CD4-positive, alpha-beta T cell (primary cell): Measurements from ENCODE around the gene YBX2. TPM values are rescaled to one million over a fixed set of nuclear protein-coding genes. Genes with fewer than 3 reads are reported as not detected.
A peak's percentile ranks its signal among the peaks of the same experiment; 100 is the strongest.

Source experiments
- ATAC-seq: fragments of 200-7000 bp; cut with Tn5 transposase; one replicate; pipeline ENCODE4 v1.10.0; 2022; ENCODE audit warnings: mild to moderate bottlenecking; ENCODE audit not compliant: poor library complexity
- CTCF ChIA-PET: fragments of 350-600 bp; sonication (Branson Sonifier 250); formaldehyde crosslinking; loops from one replicate; lab custom pipeline; 2021; ENCODE audit warnings: antibody characterized with exemption, inconsistent platforms; lab: Charles Lee
- POLR2A ChIA-PET: fragments of 350-600 bp; sonication (Branson Sonifier 250); formaldehyde crosslinking; loops from one replicate; lab custom pipeline; 2021; ENCODE audit warnings: antibody characterized with exemption, inconsistent platforms; lab: Charles Lee
- DNase-seq, 14 experiments: peaks; one replicate each; pipeline ENCODE4 v3.0.0-alpha.2; 2013 to 2020; ENCODE audit warnings: mixed read lengths in 2 of 14
- H3K27ac ChIP-seq, 2 donors: one replicate each; pipeline versions ENCODE4 v1.5.1 to v1.7.0; 2013; ENCODE audit warnings: low read length in 2 of 2, low read depth in 1 of 2, mild to moderate bottlenecking in 1 of 2
- H3K27me3 ChIP-seq, 2 experiments: 1 replicate in 1 of 2; 2 replicates in 1 of 2; pipeline versions ENCODE4 v1.6.1 to v1.7.0; 2013; ENCODE audit warnings: low read length in 2 of 2, control low read depth in 1 of 2, mild to moderate bottlenecking in 1 of 2, moderate library complexity in 1 of 2; ENCODE audit not compliant: insufficient read depth in 2 of 2, control insufficient read depth in 1 of 2
- H3K36me3 ChIP-seq: one replicate; pipeline ENCODE4 v1.6.1; 2013; ENCODE audit warnings: low read length, control low read depth; ENCODE audit not compliant: insufficient read depth
- H3K4me1 ChIP-seq: one replicate; pipeline ENCODE4 v1.6.1; 2013; ENCODE audit warnings: low read length, control low read depth; ENCODE audit not compliant: insufficient read depth
- H3K4me3 ChIP-seq: one replicate; pipeline ENCODE4 v1.5.1; 2013; ENCODE audit warnings: mild to moderate bottlenecking, low read length, moderate library complexity
- H3K9me3 ChIP-seq, 2 experiments: 1 replicate in 1 of 2; 2 replicates in 1 of 2; pipeline versions ENCODE4 v1.6.1 to v1.7.0; 2013; ENCODE audit warnings: low read length in 2 of 2, mild to moderate bottlenecking in 2 of 2, control low read depth in 1 of 2, moderate library complexity in 1 of 2; ENCODE audit not compliant: control insufficient read depth in 1 of 2, insufficient read depth in 1 of 2
- H3K27ac Mint-ChIP-seq: one replicate; pipeline ENCODE4 v1.8.0; 2020; ENCODE audit warnings: mixed read lengths
- H3K27me3 Mint-ChIP-seq: one replicate; pipeline ENCODE4 v1.8.0; 2021; ENCODE audit warnings: mixed read lengths
- H3K36me3 Mint-ChIP-seq: one replicate; pipeline ENCODE4 v1.8.0; 2021; ENCODE audit warnings: low read depth, mixed read lengths
- H3K4me1 Mint-ChIP-seq: one replicate; pipeline ENCODE4 v1.8.0; 2021; ENCODE audit warnings: low read depth, mixed read lengths
- H3K4me3 Mint-ChIP-seq: one replicate; pipeline ENCODE4 v1.8.0; 2020; ENCODE audit warnings: mild to moderate bottlenecking, mixed read lengths
- H3K9me3 Mint-ChIP-seq: one replicate; pipeline ENCODE4 v1.8.0; 2020; ENCODE audit warnings: mixed read lengths
- intact Hi-C, 2 experiments: fragments of 100-400 bp; cut with DNase I in 1 of 2; cut with micrococcal nuclease in 1 of 2; formaldehyde crosslinking; loops; one replicate each; pipeline versions ENCODE4 v1.15.1 to v1.9.0; 2023 to 2025; cut with DNase I, micrococcal nuclease
- total RNA-seq, 174 experiments: library from RNA in 2 of 174; stranded (reverse) in 2 of 174; gene quantifications; one replicate each; pipeline ENCODE4 v1.2.3 and lab custom pipeline; 2021 to 2026
- TF ChIP-seq, protein P1 (sequence below): fragments of 200-600 bp; IDR thresholded peaks from one replicate; pipeline ENCODE4 v1.8.0; 2022; ENCODE audit warnings: antibody characterized with exemption, mild to moderate bottlenecking

Gene YBX2
- total RNA-seq, 2 experiments from 2014 or later: 0.56 TPM; not detected in 1

GRCh38 chr17:7252176-7253043, 42.0 kb downstream of the YBX2 start, which contains the start of gene ELP5:
Gene ELP5, plus strand, starts transcription at chr17:7252215. Its CDS starts 336 bp downstream, at chr17:7252551.
- H3K36me3 Mint-ChIP-seq: peaks cover 54% of the 10 kb centered on the region
- H3K27me3 Mint-ChIP-seq: no peaks in the 10 kb centered on the region
- peak within 1 kb of the TSS; percentile 100 for H3K27ac Mint-ChIP-seq
- intact Hi-C loops: loop anchor here (1.0 to 5.0 kb wide), 8 partner anchors 10 to 434 kb away; partner anchors contain the start of genes EIF5A (in 2 of the 2), ACADVL (in 1 of the 2), DLG4 (in 1 of the 2) and FGF11 (in 1 of the 2)
- peak; percentile 39 for ATAC-seq
- peak within 1 kb of the TSS; percentile 94 for H3K4me3 Mint-ChIP-seq
- peak; percentile 64 to 99 (median 80) for DNase-seq
- peak within 1 kb of the TSS; percentile 71 for H3K4me3 ChIP-seq
- peaks cover 25% of the 10 kb centered on the region for H3K36me3 ChIP-seq
- H3K27ac ChIP-seq: peak within 1 kb of the TSS; percentile 99
- peaks cover 36% of the 10 kb centered on the region for H3K4me1 ChIP-seq
- ChIA-PET POLR2A (interaction anchor here (0.6 to 3.4 kb wide), 6 partner anchors 12 to 332 kb away, joined by 3 to 54 read pairs (median 5); partner anchors contain the start of genes ACADVL, DLG4, DVL2 and GABARAP), CTCF (interaction anchor here (1.4 to 1.7 kb wide), 3 partner anchors 10 to 38 kb away, joined by 3 to 4 read pairs (median 4); partner anchors contain the start of gene GABARAP)
- TF ChIP-seq, protein P1, sequence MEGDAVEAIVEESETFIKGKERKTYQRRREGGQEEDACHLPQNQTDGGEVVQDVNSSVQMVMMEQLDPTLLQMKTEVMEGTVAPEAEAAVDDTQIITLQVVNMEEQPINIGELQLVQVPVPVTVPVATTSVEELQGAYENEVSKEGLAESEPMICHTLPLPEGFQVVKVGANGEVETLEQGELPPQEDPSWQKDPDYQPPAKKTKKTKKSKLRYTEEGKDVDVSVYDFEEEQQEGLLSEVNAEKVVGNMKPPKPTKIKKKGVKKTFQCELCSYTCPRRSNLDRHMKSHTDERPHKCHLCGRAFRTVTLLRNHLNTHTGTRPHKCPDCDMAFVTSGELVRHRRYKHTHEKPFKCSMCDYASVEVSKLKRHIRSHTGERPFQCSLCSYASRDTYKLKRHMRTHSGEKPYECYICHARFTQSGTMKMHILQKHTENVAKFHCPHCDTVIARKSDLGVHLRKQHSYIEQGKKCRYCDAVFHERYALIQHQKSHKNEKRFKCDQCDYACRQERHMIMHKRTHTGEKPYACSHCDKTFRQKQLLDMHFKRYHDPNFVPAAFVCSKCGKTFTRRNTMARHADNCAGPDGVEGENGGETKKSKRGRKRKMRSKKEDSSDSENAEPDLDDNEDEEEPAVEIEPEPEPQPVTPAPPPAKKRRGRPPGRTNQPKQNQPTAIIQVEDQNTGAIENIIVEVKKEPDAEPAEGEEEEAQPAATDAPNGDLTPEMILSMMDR: peak; percentile 28
- no peaks in the 10 kb centered on the region for H3K9me3 Mint-ChIP-seq
- no peaks in the 10 kb centered on the region for H3K9me3 ChIP-seq
- H3K27me3 ChIP-seq: no peaks in the 10 kb centered on the region
- H3K4me1 Mint-ChIP-seq: peaks cover 45% of the 10 kb centered on the region

DNA sequence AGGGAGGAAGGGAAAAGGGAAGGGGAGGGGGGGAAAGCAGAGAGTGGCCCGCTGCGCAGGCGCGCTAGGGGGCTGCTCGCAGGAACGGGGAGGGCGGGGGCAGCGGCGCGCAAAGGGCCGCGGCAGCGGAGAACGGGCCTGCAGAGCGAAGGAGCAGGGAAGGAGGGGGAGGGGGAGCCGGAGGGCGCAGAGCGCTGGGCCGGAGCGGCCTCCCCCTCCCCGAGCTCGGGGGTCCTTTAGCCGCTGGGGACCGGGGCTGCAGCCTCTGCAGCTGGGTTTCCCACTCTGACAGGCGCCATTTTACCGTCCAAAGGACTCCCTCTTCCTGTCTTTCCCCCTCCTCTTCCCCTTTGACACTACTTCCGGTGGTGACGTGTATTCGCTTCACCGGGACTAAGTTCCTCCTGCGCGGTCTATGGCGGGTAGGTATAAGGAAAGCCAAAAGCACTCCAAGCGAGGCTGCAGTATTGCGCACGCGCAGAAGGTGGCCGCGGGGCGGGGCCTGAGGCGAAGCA, 42.7 kb downstream of the YBX2 start, which contains the start of gene CTDNEP1:
Gene CTDNEP1, minus strand, starts transcription at position 74 of the 515 bp plus-strand sequence. CDS start 438 bp downstream, outside the sequence.
- H3K27me3 ChIP-seq: no peaks in the 10 kb centered on the region
- peaks cover 53% of the 10 kb centered on the region for H3K36me3 Mint-ChIP-seq
- H3K4me1 Mint-ChIP-seq: peaks cover 45% of the 10 kb centered on the region
- H3K4me1 ChIP-seq: peaks cover 36% of the 10 kb centered on the region
- peak in 13 of 14 experiments; percentile 96 to 99 (median 99) for DNase-seq
- intact Hi-C loops: loop anchor here (1.0 to 5.0 kb wide), 9 partner anchors 9 to 435 kb away; partner anchors contain the start of genes EIF5A (in 2 of the 2), ACADVL (in 1 of the 2), DLG4 (in 1 of the 2) and FGF11 (in 1 of the 2)
- H3K27me3 Mint-ChIP-seq: no peaks in the 10 kb centered on the region
- TF ChIP-seq, protein P1: no peak
- ATAC-seq: peak; percentile 88
- ChIA-PET CTCF (interaction anchor here (1.4 to 1.7 kb wide), 3 partner anchors 9 to 37 kb away, joined by 3 to 4 read pairs (median 4); partner anchors contain the start of gene GABARAP), POLR2A (interaction anchor here (0.6 to 3.4 kb wide), 10 partner anchors 11 to 376 kb away, joined by 3 to 54 read pairs (median 4); partner anchors contain the start of genes ACADVL, DLG4, DVL2 and GABARAP)
- peak within 1 kb of the TSS; percentile 100 for H3K27ac Mint-ChIP-seq
- H3K9me3 ChIP-seq: no peaks in the 10 kb centered on the region
- H3K27ac ChIP-seq: peak within 1 kb of the TSS; percentile 99
- peak within 1 kb of the TSS; percentile 71 for H3K4me3 ChIP-seq
- peak within 1 kb of the TSS; percentile 94 for H3K4me3 Mint-ChIP-seq
- no peaks in the 10 kb centered on the region for H3K9me3 Mint-ChIP-seq
- H3K36me3 ChIP-seq: peaks cover 23% of the 10 kb centered on the region
